GM12864 (cell line): ENCODE measurements around the gene LMNTD1.

Source experiments
- DNase-seq: peaks from one replicate; pipeline ENCODE4 v3.0.0-alpha.2; 2011; ENCODE audit warnings: low read depth
- H3K4me3 ChIP-seq: 2 replicates; pipeline ENCODE4 v1.5.1; 2011; ENCODE audit warnings: mild to moderate bottlenecking, low read depth, low read length, control low read depth
- CTCF ChIP-seq: IDR thresholded peaks from 2 replicates; pipeline ENCODE4 v1.5.1; 2011; ENCODE audit warnings: low read depth, mild to moderate bottlenecking, moderate library complexity, low read length, control low read depth, inconsistent platforms; ENCODE audit errors: missing control alignments

Gene LMNTD1

GRCh38 chr12:25587346-25587745 lies 34.3 kb upstream of the LMNTD1 start:
- H3K4me3 ChIP-seq: no peak overlapping the region
- TF ChIP-seq CTCF: no peak
- DNase-seq: no peak

- no peak for DNase-seq
- H3K4me3 ChIP-seq: no peak overlapping the region
- no peak for TF ChIP-seq CTCF
Measured at GRCh38 chr12:25585662-25586061, 32.6 kb upstream of the LMNTD1 start.

GRCh38 chr12:25585021-25585523 lies 32.0 kb upstream of the LMNTD1 start:
- no peak for TF ChIP-seq CTCF
- no peak overlapping the region for H3K4me3 ChIP-seq
- DNase-seq: no peak

- DNase-seq: no peak
- no peak for TF ChIP-seq CTCF
Measured at GRCh38 chr12:25584596-25584995, 31.5 kb upstream of the LMNTD1 start.

GRCh38 chr12:25583545-25583944 lies 30.5 kb upstream of the LMNTD1 start:
- no peak for DNase-seq
- H3K4me3 ChIP-seq: no peak overlapping the region
- TF ChIP-seq CTCF: no peak

More at GRCh38 chr12:25584596-25584995, 31.5 kb upstream of the LMNTD1 start:
- no peak overlapping the region for H3K4me3 ChIP-seq

- no peak for DNase-seq
- no peak overlapping the region for H3K4me3 ChIP-seq
- no peak for TF ChIP-seq CTCF
Measured at GRCh38 chr12:25581067-25581466, 28.0 kb upstream of the LMNTD1 start.

- H3K4me3 ChIP-seq: no peak overlapping the region
- DNase-seq: no peak
- no peak for TF ChIP-seq CTCF
Measured at GRCh38 chr12:25578411-25579143, 25.5 kb upstream of the LMNTD1 start.
